NCI-H2227 treated with DMSO at 0.1 percent for 48 hours (cell line): Measurements from ENCODE around the gene S100P.
"Not testable (repeated sequence)": the region's sequence is repeated elsewhere in the genome, so short reads cannot be mapped to it uniquely, and the experiment has no call there.

Experiments used
- DNase-seq: peaks from one replicate; lab custom pipeline; 2025; lab: John Stamatoyannopoulos, UW

The S100P gene

GRCh38 chr4:6693231-6694176, at the start of gene S100P:
TSS of gene S100P (plus strand) at chr4:6693878. CDS start at chr4:6693933, 55 bp downstream.
- no peak for DNase-seq

- DNase-seq, result no peak
Measured at GRCh38 chr4:6644792-6645530, 48.7 kb upstream of the S100P start.

GRCh38 chr4:6647169-6647568, 46.5 kb upstream of the S100P start:
- no peak for DNase-seq

GRCh38 chr4:6647582-6648230, 46.0 kb upstream of the S100P start:
- no peak for DNase-seq

- DNase-seq, result no peak
Measured at GRCh38 chr4:6649216-6649615, 44.5 kb upstream of the S100P start.

- DNase-seq, result not testable (repeated sequence)
Measured at GRCh38 chr4:6654211-6654610, 39.5 kb upstream of the S100P start.

- DNase-seq, result not testable (repeated sequence)
Measured at GRCh38 chr4:6655291-6655690, 38.4 kb upstream of the S100P start.

GRCh38 chr4:6655924-6656323, 37.8 kb upstream of the S100P start:
- DNase-seq, result no peak

GRCh38 chr4:6657242-6658208, 36.2 kb upstream of the S100P start:
- no peak for DNase-seq

- DNase-seq, result no peak
Measured at GRCh38 chr4:6658209-6658595, 35.5 kb upstream of the S100P start.

- DNase-seq, result no peak
Measured at GRCh38 chr4:6658597-6659075, 35.0 kb upstream of the S100P start.

GRCh38 chr4:6659897-6660296, 33.8 kb upstream of the S100P start:
- DNase-seq, result no peak

- no peak for DNase-seq
Measured at GRCh38 chr4:6660430-6660829, 33.2 kb upstream of the S100P start.

- no peak for DNase-seq
Measured at GRCh38 chr4:6662591-6662990, 31.1 kb upstream of the S100P start.

- no peak for DNase-seq
Measured at GRCh38 chr4:6663596-6664393, 29.9 kb upstream of the S100P start.

GRCh38 chr4:6665320-6665654, 28.4 kb upstream of the S100P start:
- no peak for DNase-seq

- no peak for DNase-seq
Measured at GRCh38 chr4:6668391-6668790, 25.3 kb upstream of the S100P start.

GRCh38 chr4:6671648-6672047, 22.0 kb upstream of the S100P start:
- DNase-seq, result no peak

GRCh38 chr4:6672131-6672530, 21.5 kb upstream of the S100P start:
- no peak for DNase-seq

- not testable (repeated sequence) for DNase-seq
Measured at GRCh38 chr4:6672541-6673190, 21.0 kb upstream of the S100P start.
